ENCODE data around the gene ASS1.

The ASS1 gene

DNA sequence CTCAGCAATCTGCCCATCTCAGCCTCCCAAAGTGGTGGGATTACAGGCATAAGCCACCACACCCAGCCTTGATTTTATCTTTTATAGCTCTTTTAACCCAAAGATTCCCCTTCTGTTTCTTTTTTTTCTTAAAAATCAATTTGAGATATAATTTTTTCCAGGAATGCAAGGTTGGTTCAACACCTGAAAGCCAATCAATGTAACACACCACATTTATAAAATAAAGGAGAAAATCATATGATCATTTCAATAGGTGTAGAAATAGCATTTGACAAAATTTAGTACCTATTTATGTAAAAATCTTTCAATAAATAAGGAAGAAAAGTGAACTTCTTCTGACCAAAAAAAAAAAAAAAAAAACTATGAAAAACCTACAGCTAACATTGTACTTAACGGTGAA, 3.7 kb upstream of the ASS1 start:
- H3K27ac ChIP-seq = no peak overlapping the region
- POLR2A ChIA-PET (ENCODE audit: low non-redundant PET) = no interaction called here
- CTCF ChIA-PET = no interaction called here
- no peak for DNase-seq (ENCODE audit: low spot score)
- TF ChIP-seq CTCF (conservative IDR thresholded peaks at IDR 0.05; ENCODE audit: low read depth) = no peak

- ChIA-PET POLR2A (ENCODE audit: low non-redundant PET) (no interaction called here), CTCF (interaction anchor here (0.6 to 1.4 kb wide), 2 partner anchors 17 to 32 kb away, joined by 3 to 5 read pairs; no protein-coding TSS in a partner anchor)
- TF ChIP-seq CTCF (conservative IDR thresholded peaks at IDR 0.05; ENCODE audit: low read depth) = no peak
- DNase-seq (ENCODE audit: low spot score) = no peak
- H3K27ac ChIP-seq = peak overlapping the region; percentile 99
Measured at GRCh38 chr9:130442746-130443455, 1.9 kb upstream of the ASS1 start.

DNA sequence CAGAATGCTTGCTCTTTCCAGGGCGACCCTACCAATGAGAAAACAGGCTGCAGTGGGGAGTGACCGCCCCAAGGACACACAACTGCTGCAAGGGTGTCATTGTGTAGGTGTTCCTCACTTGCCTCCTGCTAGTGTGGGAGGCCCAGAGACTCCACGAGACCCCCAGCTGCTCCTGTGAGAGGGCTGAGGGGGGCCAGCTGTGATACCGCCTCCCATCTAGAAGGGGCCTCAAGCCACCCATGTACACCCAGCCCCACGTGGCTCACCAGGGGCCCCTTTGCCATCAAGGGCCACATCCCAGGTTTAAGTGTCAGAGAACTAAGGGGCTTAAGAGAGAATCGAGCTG, 1.3 kb upstream of the ASS1 start:
- H3K27ac ChIP-seq = peak overlapping the region; percentile 99
- CTCF ChIA-PET = interaction anchor here (0.6 to 1.4 kb wide), 2 partner anchors 17 to 33 kb away, joined by 3 to 5 read pairs; no protein-coding TSS in a partner anchor
- no peak for DNase-seq (ENCODE audit: low spot score)
- POLR2A ChIA-PET (ENCODE audit: low non-redundant PET) = no interaction called here
- no peak for TF ChIP-seq CTCF (conservative IDR thresholded peaks at IDR 0.05; ENCODE audit: low read depth)

DNA sequence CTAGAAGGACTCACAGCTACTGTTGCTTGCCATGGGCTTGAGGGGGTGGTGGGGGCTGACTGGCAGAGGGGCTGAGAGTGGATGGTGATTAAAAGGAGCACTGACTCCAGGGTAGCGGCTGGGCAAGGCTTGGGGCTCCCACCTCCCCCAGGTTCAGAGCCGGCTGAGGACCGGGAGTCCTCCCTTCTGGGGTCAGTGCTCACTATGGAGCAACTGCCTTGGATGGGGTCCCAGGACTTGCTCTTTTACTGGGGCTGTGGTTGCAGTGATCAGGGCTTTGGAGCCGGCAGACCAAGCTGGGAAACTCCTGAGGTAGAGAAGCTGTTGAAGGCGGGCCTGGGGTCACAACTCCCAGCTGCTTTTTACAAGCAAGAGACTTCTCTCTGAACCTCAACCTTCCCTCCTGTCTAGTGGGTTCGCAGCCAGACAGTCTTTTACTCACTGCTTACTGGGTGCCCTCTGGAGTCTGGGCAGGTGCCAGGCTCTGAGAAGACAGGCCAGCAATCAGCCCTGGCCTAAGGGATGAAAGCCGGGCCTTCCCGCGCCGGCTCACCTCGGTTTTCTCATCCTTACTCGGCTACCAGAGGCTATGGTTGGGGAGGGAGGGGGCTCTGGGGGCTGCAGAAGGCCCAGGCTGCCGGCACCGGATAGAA, 795 bp upstream of the ASS1 start:
- ChIA-PET CTCF (interaction anchor here (1.4 kb wide), 1 partner anchor 18 kb away, joined by 3 read pairs; no protein-coding TSS in a partner anchor), POLR2A (ENCODE audit: low non-redundant PET) (no interaction called here)
- peak overlapping the region; percentile 99 for H3K27ac ChIP-seq
- no peak for DNase-seq (ENCODE audit: low spot score)
- no peak for TF ChIP-seq CTCF (conservative IDR thresholded peaks at IDR 0.05; ENCODE audit: low read depth)

DNA sequence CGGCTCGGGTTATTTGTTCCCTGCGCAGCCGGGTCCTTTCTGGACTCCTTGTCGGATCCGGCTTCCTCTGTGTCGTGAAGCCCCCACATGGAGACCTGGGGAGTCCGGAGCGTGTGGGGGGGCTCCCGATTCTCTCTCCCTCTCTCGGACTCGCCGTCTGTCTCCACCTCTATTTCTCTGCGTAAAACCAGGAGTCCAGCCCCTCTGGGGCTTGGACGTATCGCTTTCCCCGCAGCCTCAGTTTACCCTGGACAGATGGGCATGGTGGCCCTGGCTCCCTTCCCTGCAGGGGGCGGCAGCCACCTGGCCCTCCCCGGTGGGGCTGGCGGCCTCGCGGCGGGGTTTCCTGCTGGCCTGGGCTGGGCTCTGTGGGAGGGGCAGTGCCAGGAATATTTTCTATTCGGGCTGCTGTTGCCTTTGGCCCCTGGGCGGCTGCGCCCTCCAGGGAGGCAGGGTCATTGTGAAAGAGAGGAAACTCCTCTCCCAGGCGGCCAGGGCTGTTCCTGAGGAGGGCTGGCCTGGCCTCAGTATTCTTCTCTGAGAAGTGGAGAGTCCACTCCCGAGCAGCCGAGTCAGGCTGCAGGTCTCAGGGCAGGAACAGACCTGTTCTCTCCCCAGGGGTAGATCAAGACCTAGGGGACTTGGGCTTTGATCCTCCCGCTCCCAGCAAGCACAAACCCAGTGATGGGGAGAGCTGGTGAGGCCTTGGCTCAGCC, 665 bp downstream of the ASS1 start:
- H3K27ac ChIP-seq = peak overlapping the region; percentile 99
- peak; percentile 75 for DNase-seq (ENCODE audit: low spot score)
- TF ChIP-seq CTCF (conservative IDR thresholded peaks at IDR 0.05; ENCODE audit: low read depth) = peak; percentile 34
- ChIA-PET POLR2A (ENCODE audit: low non-redundant PET) (interaction anchor here (0.6 kb wide), 2 partner anchors 14 to 140 kb away, joined by 3 read pairs; no protein-coding TSS in a partner anchor), CTCF (interaction anchor here (2.1 kb wide), 1 partner anchor 15 kb away, joined by 9 read pairs; no protein-coding TSS in a partner anchor)

Data from RWPE1 (cell line).